LHCN-M2 (cell line): ENCODE results near the gene POLR2E. TPM values are rescaled to one million over a fixed set of nuclear protein-coding genes. Genes with fewer than 3 reads are reported as not detected.
A peak's percentile ranks its signal among the peaks of the same experiment; 100 is the strongest.

Experiments used
- DNase-seq: peaks from one replicate; pipeline ENCODE4 v3.0.0-alpha.2; 2012; ENCODE audit warnings: low read depth
- total RNA-seq: library from RNA; depleted of rRNA; stranded (reverse); fragments of >200 nt; gene quantifications from 2 replicates; pipeline ENCODE4 v1.2.3, GENCODE V29; 2014

Gene POLR2E
- total RNA-seq, 1 experiment from 2014 or later: 277 TPM

DNA sequence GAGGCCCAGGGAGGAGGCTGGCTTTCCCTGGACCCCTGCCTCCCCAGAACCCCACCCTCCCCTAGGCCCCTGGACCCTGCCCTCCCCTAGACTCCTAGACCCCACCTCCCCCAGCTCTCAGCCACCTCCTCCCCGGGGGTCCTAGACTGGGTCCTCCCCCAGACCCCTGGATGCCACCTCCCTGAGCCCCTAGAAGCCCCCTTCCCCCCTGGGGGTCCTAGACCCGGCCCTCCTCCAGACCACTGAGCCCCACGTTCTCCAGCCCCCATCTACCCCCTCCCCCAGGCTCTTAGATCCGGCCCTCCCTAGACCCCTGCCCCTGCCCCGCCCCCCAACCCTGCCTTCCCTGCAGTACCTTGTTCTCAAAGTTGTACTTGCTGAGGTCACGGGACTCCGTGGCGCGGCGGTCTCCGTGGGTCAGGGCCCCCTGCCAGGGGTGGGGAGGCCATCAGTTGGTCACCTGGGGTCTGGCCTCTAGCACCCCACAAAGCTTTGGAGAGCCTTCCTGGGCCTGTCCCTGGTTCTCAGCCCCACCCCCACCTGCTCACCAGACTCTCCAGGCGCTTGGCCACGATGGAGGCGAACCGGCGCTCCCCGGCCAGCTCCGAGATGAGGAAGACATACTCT lies 16.6 kb upstream of the POLR2E start:
- no peak for DNase-seq

- DNase-seq: no peak
Observed at GRCh38 chr19:1110809-1111640, 15.8 kb upstream of the POLR2E start.

GRCh38 chr19:1109697-1110671 lies 14.8 kb upstream of the POLR2E start:
- DNase-seq: no peak

DNA sequence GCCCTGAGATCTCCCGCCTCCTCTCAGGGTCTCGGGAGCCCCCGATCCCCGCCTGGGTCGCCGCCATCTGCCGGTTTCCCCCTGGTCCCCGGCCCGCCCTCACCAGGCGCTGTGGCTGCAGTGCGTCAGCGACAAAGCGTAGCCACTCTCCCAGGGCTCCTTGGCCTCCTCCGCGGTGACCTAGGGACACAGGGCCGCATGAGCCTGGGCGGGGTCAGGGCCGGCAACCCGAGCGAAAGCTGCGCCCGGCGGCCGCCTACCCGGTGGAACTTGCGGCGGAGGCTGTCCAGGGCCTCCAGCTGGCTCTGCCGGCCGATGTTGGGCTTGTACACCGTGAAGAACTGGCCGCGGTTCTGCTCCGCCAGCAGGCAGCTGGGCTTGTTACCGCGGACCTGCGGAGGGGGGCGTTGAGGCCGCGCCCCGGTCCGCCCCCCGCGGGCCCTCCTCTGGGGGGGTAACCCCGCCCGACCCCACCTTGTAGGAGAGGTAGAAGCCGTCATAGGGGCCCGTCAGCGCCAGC lies 13.9 kb upstream of the POLR2E start:
- no peak for DNase-seq

- no peak for DNase-seq
Observed at GRCh38 chr19:1108291-1109031, 13.3 kb upstream of the POLR2E start.

- DNase-seq: no peak
Observed at GRCh38 chr19:1107661-1108261, 12.6 kb upstream of the POLR2E start.

GRCh38 chr19:1106841-1107660 lies 11.9 kb upstream of the POLR2E start:
- DNase-seq: no peak

- DNase-seq: no peak
Observed at GRCh38 chr19:1105873-1106840, 11.0 kb upstream of the POLR2E start.

DNA sequence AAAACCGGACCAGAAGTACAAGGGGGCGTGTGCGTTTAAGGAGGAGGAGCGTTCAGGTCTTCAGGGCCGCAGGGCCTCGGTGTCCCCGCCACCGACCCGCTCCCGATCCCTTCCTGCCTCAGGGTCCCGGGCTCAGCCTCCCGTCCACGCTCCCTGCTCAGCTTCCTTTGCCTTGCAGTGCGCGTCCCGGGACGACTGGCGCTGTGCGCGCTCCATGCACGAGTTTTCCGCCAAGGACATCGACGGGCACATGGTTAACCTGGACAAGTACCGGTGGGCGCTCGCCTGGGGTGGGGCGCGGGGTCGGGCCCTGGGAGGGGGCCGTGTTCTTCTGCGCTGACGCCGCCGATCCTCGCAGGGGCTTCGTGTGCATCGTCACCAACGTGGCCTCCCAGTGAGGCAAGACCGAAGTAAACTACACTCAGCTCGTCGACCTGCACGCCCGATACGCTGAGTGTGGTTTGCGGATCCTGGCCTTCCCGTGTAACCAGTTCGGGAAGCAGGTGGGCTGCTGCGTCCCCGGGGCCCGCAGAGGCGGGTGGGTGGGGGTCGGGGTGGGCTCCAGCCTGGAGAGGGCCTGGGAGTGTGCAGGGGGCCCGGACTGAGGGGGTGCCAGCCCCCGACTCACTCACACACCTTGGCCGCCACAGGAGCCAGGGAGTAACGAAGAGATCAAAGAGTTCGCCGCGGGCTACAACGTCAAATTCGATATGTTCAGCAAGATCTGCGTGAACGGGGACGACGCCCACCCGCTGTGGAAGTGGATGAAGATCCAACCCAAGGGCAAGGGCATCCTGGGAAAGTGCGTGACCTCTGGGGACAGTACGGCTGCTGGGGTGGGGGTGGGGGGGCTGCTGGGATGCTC lies 10.1 kb upstream of the POLR2E start:
- no peak for DNase-seq

DNA sequence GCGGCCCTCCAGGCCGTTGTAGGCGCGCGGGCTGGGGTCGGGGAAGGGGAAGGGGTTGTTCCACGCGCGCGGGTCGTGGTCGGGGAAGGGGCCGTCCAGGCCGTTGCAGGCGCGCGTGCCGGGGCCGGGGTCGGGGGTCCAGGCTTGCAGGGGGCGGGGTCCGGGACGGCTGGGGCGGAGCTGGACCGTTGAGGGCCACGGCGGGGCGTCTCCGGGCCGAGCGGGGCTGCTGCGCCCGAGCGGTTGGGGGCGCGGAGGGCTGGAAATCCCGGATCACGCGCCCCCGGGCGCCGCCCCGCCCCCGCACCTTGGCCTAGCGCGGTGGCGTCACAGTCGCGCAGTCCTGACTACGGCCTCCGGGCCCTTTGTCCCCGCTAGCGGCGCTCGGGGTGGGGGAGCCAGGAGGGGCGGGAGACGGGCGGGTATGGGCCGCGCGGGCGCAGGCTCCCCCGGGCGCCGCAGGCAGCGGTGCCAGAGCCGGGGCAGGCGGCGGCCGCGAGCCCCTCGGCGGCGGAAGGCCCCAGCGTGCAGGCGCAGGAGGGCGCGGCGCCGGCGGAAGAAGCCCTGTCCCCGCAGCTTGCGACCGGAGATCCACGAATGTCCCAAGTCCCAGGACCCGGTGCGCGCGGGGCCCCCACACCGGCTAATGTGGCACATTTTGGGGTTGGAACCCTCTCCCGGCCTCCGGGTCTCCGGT lies 9.3 kb upstream of the POLR2E start:
- DNase-seq: peak; percentile 65

GRCh38 chr19:1103708-1104310 lies 8.6 kb upstream of the POLR2E start, which contains the start of gene GPX4:
GPX4 (plus strand) TSS chr19:1103994; CDS start chr19:1104044, 50 bp downstream.
- peak; percentile 99 for DNase-seq

DNA sequence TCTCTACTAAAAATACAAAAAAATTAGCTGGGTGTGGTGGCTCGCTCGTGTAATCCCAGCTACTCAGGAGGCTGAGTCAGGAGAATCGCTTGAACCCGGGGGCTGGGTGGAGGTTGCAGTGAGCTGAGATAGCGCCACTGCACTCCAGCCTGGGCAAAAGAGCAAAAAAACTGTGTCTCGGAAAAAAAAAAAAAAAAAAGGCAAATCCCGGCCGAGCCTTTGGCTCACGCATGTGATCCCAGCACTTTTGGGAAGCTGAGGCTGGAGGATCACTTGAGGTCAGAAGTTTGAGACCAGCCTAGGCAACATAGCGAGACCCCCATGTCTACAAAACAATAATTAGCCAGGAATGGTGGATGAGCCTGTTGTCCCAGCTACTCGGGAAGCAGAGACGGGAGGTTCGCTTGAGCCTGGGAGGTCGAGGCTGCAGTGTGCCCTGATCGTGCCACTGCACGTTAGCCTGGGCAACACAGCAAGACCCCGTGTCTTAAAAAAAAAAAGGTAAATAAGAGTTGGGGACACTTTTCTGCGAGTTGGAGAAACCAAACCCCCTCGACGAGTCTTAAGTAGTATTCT lies 8.0 kb upstream of the POLR2E start:
- DNase-seq: no peak

GRCh38 chr19:1102407-1103131 lies 7.4 kb upstream of the POLR2E start:
- DNase-seq: peak; percentile 100

DNA sequence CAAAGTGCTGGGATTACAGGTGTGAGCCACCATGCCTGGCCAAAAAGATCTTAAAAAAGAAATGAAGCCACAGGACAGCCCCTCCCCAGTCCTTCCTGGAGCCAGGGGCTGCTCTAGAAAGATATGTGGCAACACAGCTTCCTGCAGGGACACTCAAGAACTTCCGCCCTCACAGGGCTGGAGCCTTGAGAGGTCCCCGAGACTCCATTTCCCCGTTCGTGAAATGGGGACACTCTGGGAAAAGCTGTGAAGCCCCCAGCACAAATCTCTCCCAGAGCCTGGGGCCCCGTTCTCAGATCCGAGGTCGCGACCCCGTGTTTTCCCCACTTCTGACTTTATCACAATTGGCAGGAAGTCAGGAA lies 6.1 kb upstream of the POLR2E start:
- peak; percentile 37 for DNase-seq
